Progenitor cell of endocrine pancreas (in vitro differentiated cells): ENCODE data around the gene RAD51C. TPM values are rescaled to one million over a fixed set of nuclear protein-coding genes. Genes with fewer than 3 reads are reported as not detected.

ENCODE experiments used
- DNase-seq: peaks from one replicate; pipeline ENCODE4 v3.0.0; 2021; ENCODE audit warnings: low spot score; ENCODE audit not compliant: unreplicated experiment
- H3K27ac Mint-ChIP-seq: 2 replicates; pipeline ENCODE4 v1.8.0; 2021; ENCODE audit warnings: mild to moderate bottlenecking, moderate library complexity, mixed read lengths
- H3K27me3 Mint-ChIP-seq: 2 replicates; pipeline ENCODE4 v1.8.0; 2021; ENCODE audit warnings: mixed read lengths
- H3K36me3 Mint-ChIP-seq: 2 replicates; pipeline ENCODE4 v1.8.0; 2022; ENCODE audit warnings: mixed read lengths; ENCODE audit not compliant: insufficient read depth
- H3K4me1 Mint-ChIP-seq: 2 replicates; pipeline ENCODE4 v1.8.0; 2021; ENCODE audit warnings: low read depth, mixed read lengths
- H3K4me3 Mint-ChIP-seq: 2 replicates; pipeline ENCODE4 v1.8.0; 2021; ENCODE audit warnings: low read depth, mild to moderate bottlenecking, moderate library complexity, mixed read lengths
- H3K9me3 Mint-ChIP-seq: 2 replicates; pipeline ENCODE4 v1.8.0; 2021; ENCODE audit warnings: low read depth, mixed read lengths
- total RNA-seq: library from RNA; stranded (reverse); gene quantifications from 2 replicates; pipeline ENCODE4 v1.2.1, GENCODE V29; 2021
- TF ChIP-seq, protein P1 (sequence below): fragments of 200-600 bp; sonication (generic); IDR thresholded peaks from one replicate; pipeline ENCODE4 v1.5.0; 2021; ENCODE audit warnings: antibody characterized with exemption, mild to moderate bottlenecking; ENCODE audit not compliant: unreplicated experiment

Gene RAD51C
- total RNA-seq, 1 donor from 2014 or later = 32.7 TPM

DNA sequence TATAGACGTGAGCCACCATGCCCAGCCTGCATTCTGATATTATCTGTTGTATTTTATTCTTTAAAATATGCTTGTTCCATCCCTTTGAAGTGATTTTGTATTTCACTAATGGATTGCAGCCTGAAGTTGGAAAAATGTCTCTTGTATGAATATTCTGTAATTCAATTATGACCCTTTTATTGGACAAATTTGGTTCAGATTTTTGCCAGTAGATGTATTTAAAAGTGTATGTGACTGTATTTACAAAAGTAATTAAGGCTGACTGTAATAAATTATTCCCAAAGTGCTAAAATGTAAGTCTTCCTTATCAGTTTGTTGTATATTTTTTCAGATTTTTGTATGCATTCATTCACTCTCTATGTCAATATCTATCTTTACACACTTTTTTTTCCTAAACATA lies 87.0 kb downstream of the RAD51C start:
- no peaks in the 10 kb centered on the region for H3K36me3 Mint-ChIP-seq
- DNase-seq = no peak
- TF ChIP-seq, protein P1, sequence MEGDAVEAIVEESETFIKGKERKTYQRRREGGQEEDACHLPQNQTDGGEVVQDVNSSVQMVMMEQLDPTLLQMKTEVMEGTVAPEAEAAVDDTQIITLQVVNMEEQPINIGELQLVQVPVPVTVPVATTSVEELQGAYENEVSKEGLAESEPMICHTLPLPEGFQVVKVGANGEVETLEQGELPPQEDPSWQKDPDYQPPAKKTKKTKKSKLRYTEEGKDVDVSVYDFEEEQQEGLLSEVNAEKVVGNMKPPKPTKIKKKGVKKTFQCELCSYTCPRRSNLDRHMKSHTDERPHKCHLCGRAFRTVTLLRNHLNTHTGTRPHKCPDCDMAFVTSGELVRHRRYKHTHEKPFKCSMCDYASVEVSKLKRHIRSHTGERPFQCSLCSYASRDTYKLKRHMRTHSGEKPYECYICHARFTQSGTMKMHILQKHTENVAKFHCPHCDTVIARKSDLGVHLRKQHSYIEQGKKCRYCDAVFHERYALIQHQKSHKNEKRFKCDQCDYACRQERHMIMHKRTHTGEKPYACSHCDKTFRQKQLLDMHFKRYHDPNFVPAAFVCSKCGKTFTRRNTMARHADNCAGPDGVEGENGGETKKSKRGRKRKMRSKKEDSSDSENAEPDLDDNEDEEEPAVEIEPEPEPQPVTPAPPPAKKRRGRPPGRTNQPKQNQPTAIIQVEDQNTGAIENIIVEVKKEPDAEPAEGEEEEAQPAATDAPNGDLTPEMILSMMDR = no peak
- H3K9me3 Mint-ChIP-seq = no peaks in the 10 kb centered on the region
- H3K27me3 Mint-ChIP-seq = no peaks in the 10 kb centered on the region
- H3K27ac Mint-ChIP-seq = no peak overlapping the region
- no peaks in the 10 kb centered on the region for H3K4me1 Mint-ChIP-seq
- no peak overlapping the region for H3K4me3 Mint-ChIP-seq

DNA sequence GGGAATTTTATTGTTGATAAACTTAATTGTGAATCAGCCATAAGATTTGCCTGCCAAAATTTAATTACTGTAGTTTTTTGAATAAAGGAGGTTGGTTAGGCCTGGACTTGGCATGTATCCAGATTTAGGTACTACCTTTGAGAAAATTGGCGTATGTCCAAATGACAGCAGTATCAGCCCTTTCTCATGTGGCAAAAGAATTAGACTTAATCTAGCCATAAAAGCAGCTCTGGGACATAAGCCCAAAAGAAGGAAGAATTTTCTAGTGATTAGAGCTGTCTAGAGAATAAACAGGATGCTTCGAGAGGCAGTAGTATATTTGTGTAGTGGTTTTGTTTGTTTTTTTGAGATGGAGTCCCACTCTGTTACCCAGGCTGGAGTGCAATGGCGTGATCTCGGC lies 91.0 kb downstream of the RAD51C start:
- Mint-ChIP-seq H3K36me3 (no peaks in the 10 kb centered on the region), H3K27ac (no peak overlapping the region), H3K4me1 (no peaks in the 10 kb centered on the region), H3K9me3 (no peaks in the 10 kb centered on the region), H3K4me3 (no peak overlapping the region), H3K27me3 (no peaks in the 10 kb centered on the region)
- TF ChIP-seq, protein P1 = no peak
- DNase-seq = no peak

DNA sequence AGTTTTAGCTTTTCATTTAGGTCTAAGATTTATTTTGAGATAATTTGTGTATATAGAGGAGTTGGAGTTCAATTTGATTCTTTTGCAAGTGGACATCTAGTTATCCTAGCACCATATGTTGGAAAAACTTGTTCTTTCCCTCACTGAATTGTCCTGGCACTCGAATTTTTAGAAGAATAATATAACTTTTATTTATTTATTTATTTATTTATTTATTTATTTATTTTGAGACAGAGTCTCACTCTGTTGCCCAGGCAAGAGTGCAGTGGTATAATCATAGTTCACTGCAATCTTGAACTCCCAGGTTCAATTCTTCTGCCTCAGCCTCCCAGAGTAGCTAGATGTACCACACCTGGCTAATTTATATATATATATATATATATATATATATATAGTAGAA lies 92.7 kb downstream of the RAD51C start:
- Mint-ChIP-seq H3K4me3 (no peak overlapping the region), H3K9me3 (no peaks in the 10 kb centered on the region), H3K36me3 (no peaks in the 10 kb centered on the region), H3K4me1 (no peaks in the 10 kb centered on the region), H3K27me3 (no peaks in the 10 kb centered on the region), H3K27ac (no peak overlapping the region)
- TF ChIP-seq, protein P1 = no peak
- DNase-seq = no peak

Other genes with a start within 250 kb of the RAD51C start
- gene HSF5, start 204.2 kb upstream of the RAD51C start, total RNA-seq = 0.11 and 0.12 TPM in 2 replicates
- 89.3 and 91.9 TPM in 2 replicates for gene MTMR4, start 178.0 kb upstream of the RAD51C start, total RNA-seq
- 0.11 and 0.22 TPM in 2 replicates for gene TEX14, start 557 bp upstream of the RAD51C start, total RNA-seq
- 1.6 and 1.7 TPM in 2 replicates for gene PPM1E, start 63.3 kb downstream of the RAD51C start, total RNA-seq